ENCODE measurements around the gene STARD4. TPM values are rescaled to one million over a fixed set of nuclear protein-coding genes. Genes with fewer than 3 reads are reported as not detected.

The STARD4 gene
- total RNA-seq, 2 experiments from 2014 or later: 30.4 to 43.8 TPM

GRCh38 chr5:111511831-111512374, 432 bp downstream of the STARD4 start:
- peaks cover 50% of the 10 kb centered on the region; the same call in 1 of the 2 replicates for H3K79me2 ChIP-seq (ENCODE audit: insufficient read depth, low read depth, low read length)
- H3K4me1 ChIP-seq (ENCODE audit: insufficient read depth, low read length, poor library complexity, severe bottlenecking): peaks cover 38% of the 10 kb centered on the region
- no TSS peak for BruUV-seq (replicated peaks)

GRCh38 chr5:111511174-111511830, 1.0 kb downstream of the STARD4 start:
- H3K27ac ChIP-seq (ENCODE audit: low read depth, low read length, poor library complexity, severe bottlenecking): no peak overlapping the region
- CTCF ChIA-PET (ENCODE audit: unreplicated experiment): interaction anchor here (0.6 kb wide), 1 partner anchor 287 kb away, joined by 3 read pairs; the partner anchor contains the start of gene CAMK4
- H3K79me2 ChIP-seq (ENCODE audit: insufficient read depth, low read depth, low read length): peaks cover 56% of the 10 kb centered on the region; the same call in 1 of the 2 replicates
- POLR2A ChIA-PET: interaction anchor here (0.5 to 1.9 kb wide), 16 partner anchors 10 to 650 kb away, joined by 3 to 8 read pairs (median 3); no protein-coding TSS in a partner anchor
- no peaks in the 10 kb centered on the region for H3K9me3 ChIP-seq (ENCODE audit: low read length)
- TSS peak; percentile 64 for BruUV-seq (replicated peaks)
- peaks cover 2% of the 10 kb centered on the region; the same call in 1 of the 2 replicates for H3K36me3 ChIP-seq (ENCODE audit: insufficient read depth, low read length)
- H2AFZ ChIP-seq (ENCODE audit: low read length): peak overlapping the region; percentile 89; the same call in 1 of the 2 replicates
- no peak for DNase-seq (ENCODE audit: low spot score)
- no peaks in the 10 kb centered on the region for H3K9me2 ChIP-seq (ENCODE audit: insufficient read depth, low read length)
- peaks cover 38% of the 10 kb centered on the region for H3K4me1 ChIP-seq (ENCODE audit: insufficient read depth, low read length, poor library complexity, severe bottlenecking)
- TF ChIP-seq, protein P1, sequence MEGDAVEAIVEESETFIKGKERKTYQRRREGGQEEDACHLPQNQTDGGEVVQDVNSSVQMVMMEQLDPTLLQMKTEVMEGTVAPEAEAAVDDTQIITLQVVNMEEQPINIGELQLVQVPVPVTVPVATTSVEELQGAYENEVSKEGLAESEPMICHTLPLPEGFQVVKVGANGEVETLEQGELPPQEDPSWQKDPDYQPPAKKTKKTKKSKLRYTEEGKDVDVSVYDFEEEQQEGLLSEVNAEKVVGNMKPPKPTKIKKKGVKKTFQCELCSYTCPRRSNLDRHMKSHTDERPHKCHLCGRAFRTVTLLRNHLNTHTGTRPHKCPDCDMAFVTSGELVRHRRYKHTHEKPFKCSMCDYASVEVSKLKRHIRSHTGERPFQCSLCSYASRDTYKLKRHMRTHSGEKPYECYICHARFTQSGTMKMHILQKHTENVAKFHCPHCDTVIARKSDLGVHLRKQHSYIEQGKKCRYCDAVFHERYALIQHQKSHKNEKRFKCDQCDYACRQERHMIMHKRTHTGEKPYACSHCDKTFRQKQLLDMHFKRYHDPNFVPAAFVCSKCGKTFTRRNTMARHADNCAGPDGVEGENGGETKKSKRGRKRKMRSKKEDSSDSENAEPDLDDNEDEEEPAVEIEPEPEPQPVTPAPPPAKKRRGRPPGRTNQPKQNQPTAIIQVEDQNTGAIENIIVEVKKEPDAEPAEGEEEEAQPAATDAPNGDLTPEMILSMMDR (conservative IDR thresholded peaks at IDR 0.05; ENCODE audit: low read length): no peak
- no peak for TF ChIP-seq EZH2phosphoT487 (IDR thresholded peaks at IDR 0.05; ENCODE audit: borderline replicate concordance, low read depth, low read length)
- H3K4me3 ChIP-seq (ENCODE audit: low read depth, low read length, poor library complexity, severe bottlenecking): peak overlapping the region; percentile 91
- peak overlapping the region; percentile 92 for H3K4me2 ChIP-seq (ENCODE audit: low read length)
- intact Hi-C loops (cut with micrococcal nuclease; ENCODE audit: unreplicated experiment): loop anchor here (5.0 to 10.0 kb wide), 3 partner anchors 243 to 779 kb away; partner anchors contain the start of genes NREP and WDR36
- peaks cover 24% of the 10 kb centered on the region; the same call in 1 of the 2 replicates for H4K20me1 ChIP-seq (ENCODE audit: insufficient read depth, low read length)

More at GRCh38 chr5:111511831-111512374, 432 bp downstream of the STARD4 start:
- ChIA-PET CTCF (ENCODE audit: unreplicated experiment) (interaction anchor here (0.6 kb wide), 1 partner anchor 288 kb away, joined by 3 read pairs; the partner anchor contains the start of gene CAMK4), POLR2A (interaction anchor here (0.9 to 1.9 kb wide), 6 partner anchors 10 to 311 kb away, joined by 3 to 6 read pairs (median 4); no protein-coding TSS in a partner anchor)
- H4K20me1 ChIP-seq (ENCODE audit: insufficient read depth, low read length): peaks cover 19% of the 10 kb centered on the region; the same call in 1 of the 2 replicates
- TF ChIP-seq, protein P1 (conservative IDR thresholded peaks at IDR 0.05; ENCODE audit: low read length): no peak
- TF ChIP-seq EZH2phosphoT487 (IDR thresholded peaks at IDR 0.05; ENCODE audit: borderline replicate concordance, low read depth, low read length): no peak
- peak; percentile 44 for DNase-seq (ENCODE audit: low spot score)
- H2AFZ ChIP-seq (ENCODE audit: low read length): peak overlapping the region; percentile 89
- H3K27ac ChIP-seq (ENCODE audit: low read depth, low read length, poor library complexity, severe bottlenecking): peak overlapping the region; percentile 69
- H3K4me3 ChIP-seq (ENCODE audit: low read depth, low read length, poor library complexity, severe bottlenecking): peak overlapping the region; percentile 91
- H3K4me2 ChIP-seq (ENCODE audit: low read length): peak overlapping the region; percentile 92
- H3K9me3 ChIP-seq (ENCODE audit: low read length): no peaks in the 10 kb centered on the region
- H3K36me3 ChIP-seq (ENCODE audit: insufficient read depth, low read length): no peaks in the 10 kb centered on the region
- H3K9me2 ChIP-seq (ENCODE audit: insufficient read depth, low read length): no peaks in the 10 kb centered on the region
- intact Hi-C loops (cut with micrococcal nuclease; ENCODE audit: unreplicated experiment): loop anchor here (1.0 to 10.0 kb wide), 5 partner anchors 243 to 780 kb away; partner anchors contain the start of genes CAMK4, NREP and WDR36
